ENCODE measurements around the gene CA11.

Gene CA11

GRCh38 chr19:48603449-48603848 is 42.5 kb downstream of the CA11 start:
- DNase-seq (ENCODE audit: low spot score), result no peak
- in situ Hi-C loops (cut with MboI; ENCODE audit: low pct_unique_long_range_greater_than_20kb, low sequenced_read_pairs, unreplicated experiment), result no loop called here
- TF ChIP-seq CTCF (IDR thresholded peaks at IDR 0.05; ENCODE audit: extremely low read depth, insufficient read depth, missing control alignments), result no peak

GRCh38 chr19:48603001-48603400 is 43.0 kb downstream of the CA11 start:
- in situ Hi-C loops (cut with MboI; ENCODE audit: low pct_unique_long_range_greater_than_20kb, low sequenced_read_pairs, unreplicated experiment), result no loop called here
- no peak for TF ChIP-seq CTCF (IDR thresholded peaks at IDR 0.05; ENCODE audit: extremely low read depth, insufficient read depth, missing control alignments)

GRCh38 chr19:48600679-48601417 is 45.1 kb downstream of the CA11 start:
- in situ Hi-C loops (cut with MboI; ENCODE audit: low pct_unique_long_range_greater_than_20kb, low sequenced_read_pairs, unreplicated experiment), result no loop called here
- TF ChIP-seq CTCF (IDR thresholded peaks at IDR 0.05; ENCODE audit: extremely low read depth, insufficient read depth, missing control alignments), result no peak
- no peak for DNase-seq (ENCODE audit: low spot score)

More at GRCh38 chr19:48603001-48603400, 43.0 kb downstream of the CA11 start:
- DNase-seq (ENCODE audit: low spot score), result no peak

GRCh38 chr19:48598996-48599700 is 46.8 kb downstream of the CA11 start:
- no peak for TF ChIP-seq CTCF (IDR thresholded peaks at IDR 0.05; ENCODE audit: extremely low read depth, insufficient read depth, missing control alignments)
- DNase-seq (ENCODE audit: low spot score), result no peak
- in situ Hi-C loops (cut with MboI; ENCODE audit: low pct_unique_long_range_greater_than_20kb, low sequenced_read_pairs, unreplicated experiment), result no loop called here

GRCh38 chr19:48596679-48597465 is 49.1 kb downstream of the CA11 start:
- TF ChIP-seq CTCF (IDR thresholded peaks at IDR 0.05; ENCODE audit: extremely low read depth, insufficient read depth, missing control alignments), result no peak
- DNase-seq (ENCODE audit: low spot score), result no peak
- in situ Hi-C loops (cut with MboI; ENCODE audit: low pct_unique_long_range_greater_than_20kb, low sequenced_read_pairs, unreplicated experiment), result no loop called here

GRCh38 chr19:48596237-48596636 is 49.8 kb downstream of the CA11 start:
- in situ Hi-C loops (cut with MboI; ENCODE audit: low pct_unique_long_range_greater_than_20kb, low sequenced_read_pairs, unreplicated experiment), result no loop called here
- DNase-seq (ENCODE audit: low spot score), result no peak

More at GRCh38 chr19:48596237-48596636, 49.8 kb downstream of the CA11 start:
- no peak for TF ChIP-seq CTCF (IDR thresholded peaks at IDR 0.05; ENCODE audit: extremely low read depth, insufficient read depth, missing control alignments)
